NCI-H2227 treated with DMSO at 0.1 percent for 48 hours (cell line): ENCODE results near the gene ABCA1.

Source experiments
- DNase-seq: peaks from one replicate; lab custom pipeline; 2025; lab: John Stamatoyannopoulos, UW

ABCA1 gene

DNA sequence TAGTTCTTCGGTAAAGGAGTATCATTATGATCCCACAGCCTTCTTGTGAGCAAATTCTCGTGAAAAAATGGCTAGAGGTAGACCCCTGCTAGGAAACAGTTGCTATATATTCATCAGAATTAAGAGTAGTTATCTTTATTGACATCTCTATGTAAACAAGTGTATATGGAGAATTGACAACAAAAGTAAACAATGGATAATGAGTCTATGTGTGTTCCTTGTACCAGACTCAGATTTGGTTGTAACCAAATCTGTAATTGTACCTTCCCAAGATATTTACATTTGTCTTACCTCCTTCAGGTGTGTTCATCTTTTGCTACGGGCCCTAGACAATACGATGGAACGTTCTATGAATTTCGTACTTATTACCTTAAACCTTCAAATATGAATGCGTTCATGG, 161.9 kb downstream of the ABCA1 start:
- DNase-seq: no peak

DNA sequence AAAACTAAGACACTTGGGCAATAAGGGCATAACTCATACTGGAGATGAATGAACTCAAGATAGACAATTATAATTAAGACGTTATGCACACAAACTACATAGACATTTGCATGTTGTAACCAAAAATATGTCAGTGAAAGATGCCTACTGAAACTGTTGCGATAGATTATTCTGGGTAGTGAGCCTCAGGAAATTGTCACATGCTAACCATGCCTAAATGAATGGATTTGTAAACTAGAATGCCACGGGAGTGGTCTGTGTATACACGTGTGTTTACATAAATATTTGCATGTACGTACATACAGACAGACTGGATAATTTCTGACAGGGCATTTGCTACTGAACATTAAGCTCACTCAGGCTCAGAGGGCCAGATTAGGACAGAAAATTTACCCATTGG, 162.8 kb downstream of the ABCA1 start:
- no peak for DNase-seq

DNA sequence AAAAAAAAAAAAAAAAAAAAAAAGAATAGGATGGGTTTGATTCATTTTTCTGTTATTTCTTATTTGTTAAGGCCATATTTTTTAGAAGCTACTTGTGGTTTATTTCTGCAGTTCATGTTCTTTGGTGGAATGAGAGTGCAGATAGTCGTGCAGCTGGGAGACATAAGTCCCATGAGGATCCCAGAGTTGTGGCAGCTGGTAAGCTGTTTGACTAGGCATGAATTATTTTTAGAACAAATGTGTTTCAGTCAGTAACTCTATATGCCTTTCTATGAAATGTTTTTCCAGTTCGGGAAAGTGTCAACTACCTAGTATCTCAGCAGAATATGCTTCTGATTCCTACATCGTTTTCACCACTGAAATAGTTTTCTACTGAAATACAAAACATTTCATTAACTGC, 169.0 kb downstream of the ABCA1 start:
- DNase-seq: no peak

DNA sequence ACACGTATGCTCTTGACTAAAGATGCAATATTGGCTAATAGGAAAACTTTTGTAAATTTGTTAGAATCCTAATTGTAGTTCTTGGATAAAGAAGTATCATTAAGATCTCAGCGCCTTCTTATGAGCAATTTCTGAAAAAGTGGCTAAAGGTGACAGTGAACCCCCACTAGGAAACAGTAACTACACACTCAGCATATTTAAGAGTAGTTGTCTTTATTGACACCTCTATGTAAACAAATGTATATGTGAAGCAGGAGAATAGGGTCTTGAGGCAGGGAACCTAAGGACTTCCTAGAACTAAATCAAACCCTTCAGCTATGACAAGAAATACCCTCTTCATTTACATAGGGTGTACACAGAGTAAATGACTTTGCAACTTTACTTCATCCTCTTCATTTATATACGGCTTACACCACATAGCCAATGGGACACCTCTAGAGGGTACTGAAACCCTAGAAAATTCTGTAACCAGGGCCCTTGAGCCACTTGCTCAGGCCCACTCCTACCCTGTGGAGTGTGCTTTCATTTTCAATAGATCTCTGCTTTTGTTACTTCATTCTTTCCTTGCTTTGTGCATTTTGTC, 177.7 kb downstream of the ABCA1 start:
- DNase-seq: no peak

DNA sequence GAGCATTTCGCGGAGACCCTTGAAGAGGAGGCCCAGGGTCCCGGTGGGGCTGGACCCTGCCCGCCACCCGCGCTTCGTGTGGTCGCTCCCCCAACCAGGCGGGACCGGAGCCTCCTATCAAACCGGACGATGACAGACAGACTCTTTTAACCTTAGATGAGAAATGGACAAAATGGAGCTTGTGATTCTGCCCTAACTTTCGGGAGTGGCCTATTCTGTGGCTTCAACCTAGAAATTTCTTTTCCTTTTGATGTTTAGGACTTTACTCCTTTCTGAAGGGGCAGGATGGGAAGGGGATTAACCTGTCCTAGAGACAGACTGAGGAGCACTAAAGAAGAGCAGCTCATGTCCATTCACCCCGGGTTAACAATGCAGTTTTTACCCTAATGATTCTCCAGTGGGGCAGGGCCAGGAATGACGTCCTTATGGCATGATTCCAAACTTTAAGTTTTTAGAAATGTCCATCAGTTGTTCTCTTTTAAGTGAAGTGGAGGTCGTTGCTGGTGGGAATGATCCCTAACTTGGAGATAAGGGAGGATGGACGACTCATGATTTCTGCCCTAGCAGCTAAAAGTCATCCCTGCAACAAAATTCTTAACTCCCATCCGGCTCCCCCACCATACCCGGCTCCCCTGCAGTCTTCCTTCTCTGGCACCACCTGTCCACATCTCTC, 179.5 kb downstream of the ABCA1 start:
- no peak for DNase-seq

DNA sequence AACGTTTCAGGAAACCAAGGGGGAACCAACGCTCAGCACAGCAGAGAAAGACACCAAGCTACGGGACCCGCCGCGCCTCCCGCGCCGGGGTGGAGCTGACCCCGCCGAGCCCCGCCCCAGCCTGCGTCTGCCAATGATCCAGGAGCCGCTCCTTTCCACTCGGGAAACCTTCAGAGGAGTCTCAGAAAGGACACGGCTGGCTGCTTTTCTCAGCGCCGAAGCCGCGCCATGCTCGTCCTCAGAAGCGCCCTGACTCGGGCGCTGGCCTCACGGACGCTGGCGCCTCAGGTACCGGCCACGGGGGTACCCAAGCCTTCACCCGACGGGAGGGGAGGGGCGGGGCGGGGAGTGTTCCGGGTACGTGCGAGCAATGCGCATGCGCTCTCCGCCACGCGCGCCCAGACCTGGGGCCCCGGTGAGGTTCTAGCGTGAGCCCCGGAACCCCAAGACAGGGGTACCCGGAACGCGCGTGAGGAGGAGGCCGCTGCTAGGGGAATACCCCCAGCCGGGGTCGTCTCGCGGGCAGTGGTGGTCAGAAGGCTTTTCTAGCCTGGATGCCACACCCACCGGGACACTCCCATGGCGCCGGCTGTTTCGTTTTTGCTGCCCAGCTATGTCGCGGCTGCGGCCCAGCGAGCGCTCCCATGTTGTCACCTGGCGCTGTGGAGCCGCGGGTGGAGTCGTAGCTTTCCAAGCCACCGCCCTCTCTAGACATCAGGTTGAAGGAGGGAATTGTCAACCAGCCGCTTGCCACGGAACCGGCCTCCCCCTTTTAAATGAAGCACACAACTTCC, 180.2 kb downstream of the ABCA1 start, which contains the start of gene NIPSNAP3A:
Gene NIPSNAP3A, plus strand, starts transcription at position 119 of the 794 bp plus-strand sequence. Its CDS starts 110 bp downstream, at position 229.
- DNase-seq: peak; percentile 88

DNA sequence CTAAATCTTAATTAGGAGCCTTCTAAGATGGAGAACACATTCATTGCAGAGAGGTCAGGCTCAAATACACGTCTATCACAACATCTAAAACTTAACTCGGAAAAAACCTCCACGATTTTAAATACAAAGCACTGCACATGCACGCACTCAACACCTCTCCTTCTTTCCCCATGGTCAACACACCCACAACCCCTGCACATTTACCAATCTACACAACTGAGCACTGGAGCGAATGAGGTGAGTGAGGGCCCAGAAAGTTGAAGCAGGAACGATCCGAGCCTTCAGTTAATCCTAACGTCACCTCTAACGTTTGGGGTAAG, 180.8 kb downstream of the ABCA1 start:
- DNase-seq: no peak

DNA sequence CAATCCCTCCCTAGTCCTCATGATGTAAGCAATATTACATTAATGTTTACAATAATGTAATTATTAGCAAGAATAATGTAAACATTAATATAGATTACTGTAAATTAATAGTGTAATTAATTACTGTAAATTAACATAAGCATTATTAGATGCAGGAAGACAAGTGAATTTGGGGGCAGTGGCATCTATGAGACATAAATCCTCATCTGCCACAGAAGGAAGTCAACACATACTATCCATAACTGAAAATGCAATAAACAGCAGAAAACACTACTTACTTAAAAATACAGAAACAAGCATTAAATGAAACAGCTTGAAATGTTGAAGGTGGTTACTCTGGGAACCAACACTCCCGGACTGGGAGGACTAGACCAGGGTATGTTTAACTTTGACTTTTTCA, 181.2 kb downstream of the ABCA1 start:
- DNase-seq: no peak

DNA sequence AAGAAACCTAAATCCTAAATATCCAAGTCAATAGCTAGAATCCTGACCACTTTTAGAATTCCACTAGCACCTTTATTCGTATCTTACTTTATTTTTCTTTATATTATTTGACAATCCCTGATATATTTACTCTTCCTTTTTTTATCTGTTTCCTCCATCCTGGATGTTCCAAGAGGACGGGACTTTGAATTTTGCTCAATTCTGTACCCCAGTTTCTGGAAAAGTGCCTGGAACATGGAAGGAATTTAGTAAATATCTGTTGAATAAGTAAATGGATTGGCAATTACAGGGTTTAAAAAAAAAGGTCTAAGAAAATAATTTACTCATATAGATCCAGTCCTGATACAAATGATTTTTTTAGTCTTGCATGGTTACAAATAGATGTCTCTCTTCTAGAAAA, 181.7 kb downstream of the ABCA1 start:
- DNase-seq: no peak

DNA sequence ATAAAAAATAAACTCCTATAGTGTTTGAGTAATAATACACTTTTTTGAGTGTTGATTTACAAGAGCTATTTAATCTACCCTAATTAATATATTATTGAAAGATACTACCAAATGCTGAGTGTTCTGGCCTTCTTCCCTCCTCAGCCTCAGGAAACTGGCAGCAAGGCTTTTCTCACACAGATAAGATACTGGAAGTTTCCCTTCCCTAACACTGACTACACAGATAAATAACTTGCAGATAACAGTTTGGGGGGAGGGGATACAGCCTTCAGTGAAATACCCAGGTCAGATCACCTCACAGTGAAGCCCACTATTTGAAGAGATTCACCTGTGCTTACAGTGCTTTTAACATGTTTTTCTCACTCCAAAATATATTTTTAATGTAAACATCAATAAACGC, 182.1 kb downstream of the ABCA1 start:
- DNase-seq: no peak

DNA sequence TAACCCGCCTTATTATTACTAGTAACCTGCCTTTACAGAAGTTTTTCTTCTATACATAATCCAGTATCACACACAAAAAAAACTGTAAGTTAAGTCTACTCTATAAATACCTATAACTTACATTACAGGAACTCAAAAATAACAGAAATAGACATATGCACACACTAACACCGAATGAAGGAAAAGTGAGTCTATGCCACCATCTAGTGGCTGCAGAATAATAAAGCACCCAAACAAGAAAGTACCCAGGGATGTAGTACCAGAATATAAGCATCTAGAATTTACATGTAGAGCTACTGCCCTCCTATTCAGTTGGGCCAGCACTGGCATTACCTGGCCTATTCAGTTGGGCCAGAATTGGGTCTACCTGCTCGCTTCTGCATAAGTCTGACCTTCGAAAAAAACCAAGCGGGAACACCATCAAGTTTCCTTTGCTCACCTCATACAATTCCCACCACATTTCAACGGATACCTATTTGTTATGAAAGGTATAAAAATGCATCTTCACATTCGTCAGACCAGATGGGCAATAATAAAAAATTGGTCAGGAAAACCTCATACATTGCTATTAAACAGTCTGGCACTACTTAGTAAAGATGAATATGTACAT, 184.5 kb downstream of the ABCA1 start:
- DNase-seq: peak; percentile 42

DNA sequence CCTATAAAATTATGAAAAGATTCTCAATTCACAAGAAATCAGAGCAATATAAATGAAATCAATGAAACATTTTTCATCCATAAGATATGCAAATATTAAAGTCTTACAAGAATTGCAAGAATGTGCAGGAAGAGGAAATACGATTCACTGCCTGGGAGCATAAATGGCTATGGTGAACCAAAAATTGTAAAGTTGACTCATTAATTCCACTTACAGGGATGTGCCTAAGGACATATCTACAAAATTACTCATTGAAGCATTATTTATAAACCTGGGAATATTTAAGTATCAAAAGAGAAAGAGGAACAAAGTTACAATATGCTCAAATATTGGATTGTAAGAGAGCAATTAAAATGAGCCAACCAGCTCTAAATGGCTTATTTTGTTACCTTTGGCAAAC, 187.3 kb downstream of the ABCA1 start:
- no peak for DNase-seq

DNA sequence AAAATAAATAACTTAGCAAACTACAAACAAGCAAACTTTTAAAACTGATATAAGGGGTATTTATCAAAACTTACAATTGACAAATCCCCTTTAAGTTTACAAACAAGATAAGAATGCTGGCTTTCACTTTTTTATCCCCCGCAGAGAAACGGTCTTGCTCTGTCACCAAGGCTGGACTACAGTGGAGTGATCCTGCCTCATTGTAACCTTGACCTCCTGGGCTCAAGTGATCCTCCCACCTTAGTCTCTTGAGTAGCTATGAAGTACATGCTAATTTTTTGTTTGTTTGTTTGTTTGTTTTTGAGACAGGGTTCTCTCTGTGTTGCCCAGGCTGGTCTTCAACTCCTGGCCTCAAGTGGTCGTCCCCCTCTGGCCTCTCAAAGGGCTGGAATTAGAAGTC, 189.5 kb downstream of the ABCA1 start:
- no peak for DNase-seq
